H9 (cell line): Measurements from ENCODE around the gene SPRR1A. TPM values are rescaled to one million over a fixed set of nuclear protein-coding genes. Genes with fewer than 3 reads are reported as not detected.

Source experiments
- DNase-seq: peaks from one replicate; pipeline ENCODE4 v3.0.0-alpha.2; 2017
- H2AFZ ChIP-seq: one replicate; pipeline ENCODE4 v1.6.1; 2013; ENCODE audit warnings: mild to moderate bottlenecking, low read length, control low read depth, moderate library complexity
- H2AK5ac ChIP-seq: 2 replicates; pipeline ENCODE4 v1.6.1; 2013; ENCODE audit warnings: low read length, control low read depth, mixed read lengths; ENCODE audit not compliant: insufficient read length
- H2BK120ac ChIP-seq: one replicate; pipeline ENCODE4 v1.6.1; 2013; ENCODE audit warnings: low read depth, mild to moderate bottlenecking, low read length, control low read depth, inconsistent platforms; ENCODE audit not compliant: poor library complexity, severe bottlenecking
- H2BK12ac ChIP-seq: 2 replicates; pipeline ENCODE4 v1.6.1; 2013; ENCODE audit warnings: low read length, control low read depth, mixed read lengths, low read depth; ENCODE audit not compliant: insufficient read length
- H2BK15ac ChIP-seq: 2 replicates; pipeline ENCODE4 v1.6.1; 2013; ENCODE audit warnings: low read depth, low read length, control low read depth
- H2BK20ac ChIP-seq: one replicate; pipeline ENCODE4 v1.6.1; 2013; ENCODE audit warnings: low read depth, mild to moderate bottlenecking, low read length, control low read depth, inconsistent platforms; ENCODE audit not compliant: poor library complexity, severe bottlenecking
- H2BK5ac ChIP-seq: 2 replicates; pipeline ENCODE4 v1.6.1; 2013; ENCODE audit warnings: low read length, control low read depth, mixed read lengths; ENCODE audit not compliant: insufficient read length
- H3K14ac ChIP-seq: 2 replicates; pipeline ENCODE4 v1.6.1; 2013; ENCODE audit warnings: low read length, control low read depth; ENCODE audit not compliant: insufficient read depth
- H3K18ac ChIP-seq: 2 replicates; pipeline ENCODE4 v1.6.1; 2013; ENCODE audit warnings: low read depth, mild to moderate bottlenecking, mixed read lengths, low read length, control low read depth; ENCODE audit not compliant: insufficient read length
- H3K23ac ChIP-seq: 2 replicates; pipeline ENCODE4 v1.6.1; 2013; ENCODE audit warnings: low read length, control low read depth, mixed read lengths, low read depth; ENCODE audit not compliant: insufficient read length
- H3K23me2 ChIP-seq: 2 replicates; pipeline ENCODE4 v1.6.1; 2013; ENCODE audit warnings: low read depth, mild to moderate bottlenecking, mixed read lengths, low read length, control low read depth; ENCODE audit not compliant: insufficient read length, poor library complexity, severe bottlenecking
- H3K27ac ChIP-seq: 2 replicates; pipeline ENCODE4 v1.5.1; 2013; ENCODE audit warnings: low read length, control low read depth, mixed read lengths, low read depth; ENCODE audit not compliant: insufficient read length
- H3K27me3 ChIP-seq: 2 replicates; pipeline ENCODE4 v1.6.1; 2013; ENCODE audit warnings: low read length, control low read depth, inconsistent platforms; ENCODE audit not compliant: insufficient read depth
- H3K4ac ChIP-seq: 2 replicates; pipeline ENCODE4 v1.6.1; 2013; ENCODE audit warnings: low read depth, mild to moderate bottlenecking, control low read depth, inconsistent platforms, low read length, moderate library complexity
- H3K4me1 ChIP-seq: 2 replicates; pipeline ENCODE4 v1.6.1; 2013; ENCODE audit warnings: low read length, control low read depth, inconsistent platforms; ENCODE audit not compliant: insufficient read depth
- H3K4me2 ChIP-seq: 2 replicates; pipeline ENCODE4 v1.6.1; 2013; ENCODE audit warnings: low read length, control low read depth, mixed read lengths; ENCODE audit not compliant: insufficient read length, insufficient read depth
- H3K56ac ChIP-seq: 2 replicates; pipeline ENCODE4 v1.6.1; 2013; ENCODE audit warnings: low read depth, mild to moderate bottlenecking, mixed read lengths, low read length, control low read depth; ENCODE audit not compliant: insufficient read length
- H3K79me1 ChIP-seq: 2 replicates; pipeline ENCODE4 v1.6.1; 2013; ENCODE audit warnings: low read depth, mild to moderate bottlenecking, moderate library complexity, low read length, control low read depth, inconsistent platforms; ENCODE audit not compliant: insufficient read depth, poor library complexity, severe bottlenecking
- H3K79me2 ChIP-seq: 2 replicates; pipeline ENCODE4 v1.6.1; 2013; ENCODE audit warnings: low read length, control low read depth, inconsistent platforms; ENCODE audit not compliant: insufficient read depth
- H3K9ac ChIP-seq: 2 replicates; pipeline ENCODE4 v1.6.1; 2013; ENCODE audit warnings: low read length, control low read depth, mixed read lengths; ENCODE audit not compliant: insufficient read length; ENCODE audit errors: extremely low read depth
- H3K9me3 ChIP-seq: one replicate; pipeline ENCODE4 v1.6.1; 2013; ENCODE audit warnings: low read depth, low read length, inconsistent platforms; ENCODE audit not compliant: control insufficient read depth
- H3T11ph ChIP-seq: one replicate; pipeline ENCODE4 v1.6.1; 2013; ENCODE audit warnings: mild to moderate bottlenecking, low read length, control low read depth, inconsistent platforms
- H4K20me1 ChIP-seq: one replicate; pipeline ENCODE4 v1.6.1; 2013; ENCODE audit not compliant: control insufficient read depth, insufficient read length, insufficient read depth
- H4K5ac ChIP-seq: 2 replicates; pipeline ENCODE4 v1.6.1; 2013; ENCODE audit warnings: low read depth, mild to moderate bottlenecking, mixed read lengths, low read length, control low read depth; ENCODE audit not compliant: insufficient read length
- H4K8ac ChIP-seq: replicated peaks from 2 replicates; pipeline ENCODE4 v1.6.1; 2013; ENCODE audit warnings: low read length, control low read depth, mixed read lengths, low read depth; ENCODE audit not compliant: insufficient read length
- H4K91ac ChIP-seq: 2 replicates; pipeline ENCODE4 v1.6.1; 2013; ENCODE audit warnings: low read depth, mild to moderate bottlenecking, moderate library complexity, mixed read lengths, low read length, control low read depth; ENCODE audit not compliant: insufficient read length
- H3K27ac Mint-ChIP-seq, 3 experiments: 2 replicates in 2 of 3; 3 replicates in 1 of 3; pipeline ENCODE4 v1.8.0; 2020 to 2021; ENCODE audit warnings: mixed read lengths in 3 of 3, mild to moderate bottlenecking in 1 of 3, moderate library complexity in 1 of 3
- H3K27me3 Mint-ChIP-seq: 2 replicates; pipeline ENCODE4 v1.8.0; 2021; ENCODE audit warnings: low read depth, mild to moderate bottlenecking, moderate library complexity, mixed read lengths
- H3K36me3 Mint-ChIP-seq, 3 experiments: 2 replicates in 2 of 3; 3 replicates in 1 of 3; pipeline ENCODE4 v1.8.0; 2020 to 2021; ENCODE audit warnings: low read depth in 3 of 3, mixed read lengths in 3 of 3; ENCODE audit not compliant: insufficient read depth in 1 of 3
- H3K4me1 Mint-ChIP-seq, 2 experiments: 2 replicates each; pipeline ENCODE4 v1.8.0; 2020; ENCODE audit warnings: mixed read lengths in 2 of 2
- H3K4me3 Mint-ChIP-seq, 2 experiments: 2 replicates in 1 of 2; 3 replicates in 1 of 2; pipeline ENCODE4 v1.8.0; 2020 to 2021; ENCODE audit warnings: mild to moderate bottlenecking in 2 of 2, mixed read lengths in 2 of 2, moderate library complexity in 1 of 2
- H3K9me3 Mint-ChIP-seq, 2 experiments: 2 replicates in 1 of 2; 3 replicates in 1 of 2; pipeline ENCODE4 v1.8.0; 2020; ENCODE audit warnings: mild to moderate bottlenecking in 2 of 2, mixed read lengths in 2 of 2, moderate library complexity in 1 of 2
- WGBS: extraction: QIAGEN DNeasy Blood & Tissue Kit; methylation state at CpG from one replicate; pipeline ENCODE4 v1.1.7; 2013; ENCODE audit warnings: missing lambda C conversion rate, low lambda C conversion rate, mixed read lengths; ENCODE audit not compliant: insufficient read length; ENCODE audit errors: extremely low coverage; 5-methylcytosine and 5-hydroxymethylcytosine counted together
- total RNA-seq: library from RNA; stranded (reverse); gene quantifications from 2 replicates; pipeline ENCODE4 v1.2.1, GENCODE V29; 2021
- TF ChIP-seq, protein P1 (sequence below): fragments of 200-600 bp; sonication (generic); conservative IDR thresholded peaks from 3 replicates; pipeline ENCODE4 v1.8.0; 2021; ENCODE audit warnings: antibody characterized with exemption, mild to moderate bottlenecking

SPRR1A gene
- total RNA-seq, 1 experiment from 2014 or later: not detected

DNA sequence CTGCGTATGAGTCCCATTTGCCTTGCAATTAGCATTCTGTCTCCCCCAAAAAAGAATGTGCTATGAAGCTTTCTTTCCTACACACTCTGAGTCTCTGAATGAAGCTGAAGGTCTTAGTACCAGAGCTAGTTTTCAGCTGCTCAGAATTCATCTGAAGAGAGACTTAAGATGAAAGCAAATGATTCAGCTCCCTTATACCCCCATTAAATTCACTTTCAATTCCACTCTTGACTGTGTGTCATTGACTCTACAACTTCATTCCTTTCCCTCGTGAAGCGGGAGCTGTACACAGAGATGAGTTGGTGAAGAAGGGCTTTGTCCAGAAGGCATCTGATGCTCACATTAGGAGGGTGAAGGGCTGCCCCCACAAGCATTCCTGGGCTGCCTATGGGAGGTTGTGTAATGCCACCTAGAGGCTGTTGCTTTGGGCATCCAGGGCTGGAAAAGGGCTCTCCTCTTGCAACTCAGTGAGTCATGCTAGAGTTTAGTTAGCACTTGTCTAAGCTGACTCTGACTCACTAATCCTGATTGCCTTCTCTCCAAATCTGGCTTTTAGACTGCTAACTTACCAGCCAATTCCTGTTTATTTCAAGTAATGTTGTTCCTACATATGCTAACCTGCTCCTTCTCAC lies 48.9 kb downstream of the SPRR1A start:
- Histone ChIP-seq H4K91ac (no peak overlapping the region), H3K4me2 (no peak overlapping the region), H3K4ac (no peak overlapping the region), H3K27me3 (no peaks in the 10 kb centered on the region), H3K23ac (no peak overlapping the region), H3K23me2 (no peaks in the 10 kb centered on the region), H4K5ac (no peak overlapping the region), H2BK5ac (no peak overlapping the region), H3K79me1 (no peaks in the 10 kb centered on the region), H2BK20ac (no peak overlapping the region), H4K20me1 (no peaks in the 10 kb centered on the region), H3K9ac (no peak overlapping the region), H2BK12ac (no peak overlapping the region), H3K27ac (no peak overlapping the region), H3K18ac (no peak overlapping the region), H3K4me1 (peaks cover 3% of the 10 kb centered on the region; the same call in 1 of the 2 replicates), H2BK120ac (no peak overlapping the region), H3K56ac (no peak overlapping the region), H2AFZ (no peak overlapping the region), H4K8ac (no peak overlapping the region), H2BK15ac (no peak overlapping the region), H3K14ac (no peak overlapping the region), H3K79me2 (no peaks in the 10 kb centered on the region), H2AK5ac (no peak overlapping the region), H3K9me3 (no peaks in the 10 kb centered on the region), H3T11ph (no peak overlapping the region)
- WGBS: no CpG with 5 or more reads among the region's 3 CpGs
- Mint-ChIP-seq H3K4me3 (no peak overlapping the region; a peak in 1 of 5 replicates), H3K36me3 (no peaks in the 10 kb centered on the region), H3K4me1 (peaks cover 6 to 7% of the 10 kb centered on the region in 2 experiments), H3K27me3 (no peaks in the 10 kb centered on the region), H3K27ac (no peak overlapping the region), H3K9me3 (no peaks in the 10 kb centered on the region; a peak in 2 of 5 replicates)
- TF ChIP-seq, protein P1, sequence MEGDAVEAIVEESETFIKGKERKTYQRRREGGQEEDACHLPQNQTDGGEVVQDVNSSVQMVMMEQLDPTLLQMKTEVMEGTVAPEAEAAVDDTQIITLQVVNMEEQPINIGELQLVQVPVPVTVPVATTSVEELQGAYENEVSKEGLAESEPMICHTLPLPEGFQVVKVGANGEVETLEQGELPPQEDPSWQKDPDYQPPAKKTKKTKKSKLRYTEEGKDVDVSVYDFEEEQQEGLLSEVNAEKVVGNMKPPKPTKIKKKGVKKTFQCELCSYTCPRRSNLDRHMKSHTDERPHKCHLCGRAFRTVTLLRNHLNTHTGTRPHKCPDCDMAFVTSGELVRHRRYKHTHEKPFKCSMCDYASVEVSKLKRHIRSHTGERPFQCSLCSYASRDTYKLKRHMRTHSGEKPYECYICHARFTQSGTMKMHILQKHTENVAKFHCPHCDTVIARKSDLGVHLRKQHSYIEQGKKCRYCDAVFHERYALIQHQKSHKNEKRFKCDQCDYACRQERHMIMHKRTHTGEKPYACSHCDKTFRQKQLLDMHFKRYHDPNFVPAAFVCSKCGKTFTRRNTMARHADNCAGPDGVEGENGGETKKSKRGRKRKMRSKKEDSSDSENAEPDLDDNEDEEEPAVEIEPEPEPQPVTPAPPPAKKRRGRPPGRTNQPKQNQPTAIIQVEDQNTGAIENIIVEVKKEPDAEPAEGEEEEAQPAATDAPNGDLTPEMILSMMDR: peak; percentile 69
- peak; percentile 35 for DNase-seq
